ENCODE measurements around the gene USHBP1.

DNA sequence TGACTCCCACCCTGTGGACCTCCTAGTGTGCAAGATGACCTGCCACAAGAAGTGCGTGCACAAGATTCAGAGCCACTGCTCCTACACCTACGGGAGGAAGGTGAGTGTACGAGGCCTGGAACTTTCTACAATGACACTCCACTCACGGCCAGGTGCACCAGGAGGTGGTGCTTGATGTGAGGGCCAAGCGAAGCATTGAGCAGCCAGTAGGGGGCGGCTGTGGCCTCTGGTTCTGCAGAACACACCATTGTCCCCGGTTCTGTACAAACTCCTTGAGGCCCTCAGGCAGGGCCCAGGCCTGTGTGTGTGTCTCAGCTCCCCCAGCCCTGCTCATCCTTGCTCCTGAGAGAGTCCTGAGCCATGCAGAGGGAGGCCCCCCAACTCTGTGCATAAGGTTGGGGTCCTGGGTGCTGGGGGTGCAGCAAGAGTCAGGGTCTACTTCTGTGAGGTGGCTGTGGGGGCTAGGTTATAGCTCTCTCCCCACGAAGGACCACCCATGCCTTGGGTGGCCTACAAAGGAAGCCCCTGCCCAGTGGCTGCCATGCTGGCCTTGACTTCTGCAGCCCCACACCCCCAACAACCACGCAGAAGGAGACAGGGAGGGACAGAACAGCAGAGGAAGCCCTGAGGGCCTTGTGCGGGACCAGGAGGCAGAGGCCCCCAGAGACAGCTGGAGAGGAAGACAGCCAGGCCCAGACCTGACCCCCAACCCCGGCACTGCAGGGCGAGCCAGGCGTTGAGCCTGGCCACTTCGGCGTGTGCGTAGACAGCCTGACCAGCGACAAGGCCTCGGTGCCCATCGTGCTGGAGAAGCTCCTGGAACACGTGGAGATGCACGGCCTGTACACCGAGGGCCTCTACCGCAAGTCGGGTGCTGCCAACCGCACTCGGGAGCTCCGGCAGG lies 59.1 kb downstream of the USHBP1 start:
- TF ChIP-seq POLR2AphosphoS5 (IDR thresholded peaks at IDR 0.05; ENCODE audit: borderline replicate concordance, low read depth, low read length) (no peak), EZH2 (IDR thresholded peaks at IDR 0.05) (no peak)
